Smooth muscle cell (in vitro differentiated cells): Measurements from ENCODE around the gene HSPA1L. TPM values are rescaled to one million over a fixed set of nuclear protein-coding genes. Genes with fewer than 3 reads are reported as not detected.

Source experiments
- DNase-seq: peaks from one replicate; lab custom pipeline; 2025; ENCODE audit not compliant: unreplicated experiment; lab: John Stamatoyannopoulos, UW
- H2AFZ ChIP-seq: fragments of 200-600 bp; sonication (generic); 2 replicates; pipeline ENCODE4 v1.6.0; 2016; ENCODE audit warnings: antibody characterized with exemption, low read depth, mild to moderate bottlenecking
- H3F3A ChIP-seq: fragments of 200-600 bp; sonication (generic); 2 replicates; pipeline ENCODE4 v1.6.0; 2017; ENCODE audit warnings: antibody characterized with exemption, low read depth
- H3K27ac ChIP-seq: fragments of 200-600 bp; sonication (generic); 2 replicates; pipeline ENCODE4 v1.5.1; 2016; ENCODE audit warnings: low read depth, mild to moderate bottlenecking
- H3K27me3 ChIP-seq: fragments of 200-600 bp; sonication (generic); 2 replicates; pipeline ENCODE4 v1.6.1; 2016; ENCODE audit warnings: low read depth, mild to moderate bottlenecking
- H3K36me3 ChIP-seq: fragments of 200-600 bp; sonication (generic); 2 replicates; pipeline ENCODE4 v1.5.1; 2016; ENCODE audit warnings: low read depth
- H3K4me1 ChIP-seq: fragments of 200-600 bp; sonication (generic); 2 replicates; pipeline ENCODE4 v1.5.1; 2016; ENCODE audit warnings: low read depth
- H3K4me2 ChIP-seq: fragments of 200-600 bp; sonication (generic); 2 replicates; pipeline ENCODE4 v1.6.0; 2016; ENCODE audit warnings: mild to moderate bottlenecking
- H3K4me3 ChIP-seq: fragments of 200-600 bp; sonication (generic); 2 replicates; pipeline ENCODE4 v1.5.1; 2016; ENCODE audit warnings: mild to moderate bottlenecking
- H3K79me2 ChIP-seq: fragments of 200-600 bp; sonication (generic); 2 replicates; pipeline ENCODE4 v1.6.0; 2016; ENCODE audit warnings: low read depth, mild to moderate bottlenecking
- H3K9ac ChIP-seq: fragments of 200-600 bp; sonication (generic); 2 replicates; pipeline ENCODE4 v1.6.0; 2016; ENCODE audit warnings: low read depth
- H3K9me3 ChIP-seq: fragments of 200-600 bp; sonication (generic); replicated peaks from 2 replicates; pipeline ENCODE4 v1.5.1; 2016; ENCODE audit warnings: low read depth
- H4K20me1 ChIP-seq: fragments of 200-600 bp; sonication (generic); 2 replicates; pipeline ENCODE4 v1.6.0; 2016; ENCODE audit warnings: low read depth
- WGBS: methylation state at CpG from one replicate; pipeline ENCODE4 v1.1.7; 2016; ENCODE audit warnings: low lambda C conversion rate; 5-methylcytosine and 5-hydroxymethylcytosine counted together
- polyA plus RNA-seq: library from polyadenylated mRNA; unstranded; fragments of >200 nt; fragmentation: Nextera tagmentation; extraction: Ambion mirVana; gene quantifications from 2 replicates; pipeline ENCODE4 v1.2.1, GENCODE V29; 2016
- total RNA-seq: library from RNA; depleted of rRNA; stranded (reverse); fragments of >200 nt; gene quantifications from 2 replicates; pipeline ENCODE4 v1.2.3, GENCODE V29; 2014
- TF ChIP-seq, protein P1 (sequence below): fragments of 200-600 bp; sonication (generic); IDR thresholded peaks from 2 replicates; pipeline ENCODE4 v1.5.1; 2017; ENCODE audit warnings: borderline replicate concordance, mild to moderate bottlenecking, antibody characterized with exemption; ENCODE audit not compliant: insufficient read depth, poor library complexity, severe bottlenecking

The HSPA1L gene
- total and polyA plus RNA-seq, 2 experiments from 2014 or later, result 0.19 to 0.63 TPM

DNA sequence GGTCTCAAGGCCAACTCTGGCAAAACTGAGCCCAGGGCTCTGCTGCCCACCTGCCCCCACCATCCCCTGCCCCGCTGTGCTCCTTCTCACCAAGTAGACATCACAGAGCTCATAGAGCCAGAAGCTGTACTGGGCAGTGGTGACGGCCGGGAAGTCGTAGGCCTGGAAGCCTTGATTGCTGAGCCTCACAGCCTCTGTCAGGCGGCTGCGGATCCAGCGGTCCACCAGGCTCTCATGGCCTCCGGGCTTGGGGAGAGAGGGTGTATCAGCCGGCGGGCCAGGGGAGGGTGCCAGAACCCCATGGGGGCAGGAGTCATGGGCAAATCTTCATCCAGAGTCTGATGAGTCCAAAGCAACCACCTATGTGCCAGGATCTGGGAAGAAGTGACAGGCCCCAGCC, 35.2 kb downstream of the HSPA1L start:
- Histone ChIP-seq H2AFZ (no peak overlapping the region), H4K20me1 (no peaks in the 10 kb centered on the region), H3K4me3 (no peak overlapping the region), H3F3A (peaks cover 11% of the 10 kb centered on the region), H3K36me3 (no peaks in the 10 kb centered on the region), H3K27ac (no peak overlapping the region), H3K9me3 (no peaks in the 10 kb centered on the region), H3K27me3 (no peaks in the 10 kb centered on the region), H3K79me2 (no peaks in the 10 kb centered on the region), H3K9ac (no peak overlapping the region), H3K4me1 (peaks cover 8% of the 10 kb centered on the region), H3K4me2 (no peak overlapping the region)
- WGBS, result over 99% methylated on average over 10 of the region's 10 CpGs
- no peak for DNase-seq
- TF ChIP-seq, protein P1, sequence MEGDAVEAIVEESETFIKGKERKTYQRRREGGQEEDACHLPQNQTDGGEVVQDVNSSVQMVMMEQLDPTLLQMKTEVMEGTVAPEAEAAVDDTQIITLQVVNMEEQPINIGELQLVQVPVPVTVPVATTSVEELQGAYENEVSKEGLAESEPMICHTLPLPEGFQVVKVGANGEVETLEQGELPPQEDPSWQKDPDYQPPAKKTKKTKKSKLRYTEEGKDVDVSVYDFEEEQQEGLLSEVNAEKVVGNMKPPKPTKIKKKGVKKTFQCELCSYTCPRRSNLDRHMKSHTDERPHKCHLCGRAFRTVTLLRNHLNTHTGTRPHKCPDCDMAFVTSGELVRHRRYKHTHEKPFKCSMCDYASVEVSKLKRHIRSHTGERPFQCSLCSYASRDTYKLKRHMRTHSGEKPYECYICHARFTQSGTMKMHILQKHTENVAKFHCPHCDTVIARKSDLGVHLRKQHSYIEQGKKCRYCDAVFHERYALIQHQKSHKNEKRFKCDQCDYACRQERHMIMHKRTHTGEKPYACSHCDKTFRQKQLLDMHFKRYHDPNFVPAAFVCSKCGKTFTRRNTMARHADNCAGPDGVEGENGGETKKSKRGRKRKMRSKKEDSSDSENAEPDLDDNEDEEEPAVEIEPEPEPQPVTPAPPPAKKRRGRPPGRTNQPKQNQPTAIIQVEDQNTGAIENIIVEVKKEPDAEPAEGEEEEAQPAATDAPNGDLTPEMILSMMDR, result no peak

DNA sequence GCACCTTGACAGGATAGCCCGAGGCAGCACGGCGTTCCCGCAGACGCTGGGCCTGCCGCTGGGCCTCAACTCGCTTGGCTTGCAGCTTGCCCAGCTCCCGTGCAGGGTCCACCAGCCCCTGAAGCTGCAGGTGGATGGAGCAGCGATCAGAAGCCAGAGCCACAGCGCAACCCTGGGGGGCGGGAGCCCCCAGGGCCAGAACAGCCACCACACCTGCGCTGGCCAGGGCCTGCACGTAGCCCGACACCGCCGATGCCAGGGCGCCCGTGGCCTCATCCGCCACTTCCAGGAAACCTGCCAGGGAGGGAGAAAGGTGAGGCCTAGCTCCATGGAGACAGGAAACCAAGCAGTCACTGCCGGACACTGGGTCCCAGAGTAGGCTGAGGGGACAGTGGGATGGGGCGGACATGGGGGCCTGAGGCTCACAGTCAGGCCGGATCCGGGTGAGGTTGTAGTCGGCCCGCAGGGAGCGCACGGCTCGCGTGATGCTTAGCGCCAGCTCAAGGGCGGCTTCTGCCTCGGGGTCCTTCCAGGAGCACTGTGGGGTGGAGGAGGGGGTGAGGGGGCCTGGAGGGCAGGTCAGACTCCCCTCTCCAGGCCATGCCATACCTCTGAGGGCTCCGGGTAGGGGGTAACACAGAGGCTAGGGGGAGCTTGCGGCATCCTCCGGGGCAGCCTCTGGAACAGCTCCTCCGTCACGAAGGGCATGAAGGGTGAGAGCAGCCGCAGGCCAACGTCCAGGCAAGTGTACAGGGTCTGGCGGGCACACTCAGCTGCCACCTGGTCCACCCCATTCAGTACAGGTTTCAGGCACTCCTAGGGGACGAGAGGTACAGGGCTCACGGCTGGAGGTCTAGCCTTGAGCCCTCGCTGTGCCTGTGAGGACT, 35.8 kb downstream of the HSPA1L start:
- peaks cover 8% of the 10 kb centered on the region for H3K4me1 ChIP-seq
- H3K27me3 ChIP-seq, result no peaks in the 10 kb centered on the region

GRCh38 chr6:31778193-31778592, 36.9 kb downstream of the HSPA1L start:
- Histone ChIP-seq H3K4me3 (no peak overlapping the region), H3K36me3 (no peaks in the 10 kb centered on the region), H3K9me3 (no peaks in the 10 kb centered on the region), H3K79me2 (no peaks in the 10 kb centered on the region), H3F3A (peaks cover 11% of the 10 kb centered on the region), H3K9ac (no peak overlapping the region), H4K20me1 (no peaks in the 10 kb centered on the region), H3K27ac (no peak overlapping the region), H3K4me1 (peaks cover 8% of the 10 kb centered on the region), H2AFZ (no peak overlapping the region), H3K27me3 (no peaks in the 10 kb centered on the region), H3K4me2 (no peak overlapping the region)
- no peak for DNase-seq
- TF ChIP-seq, protein P1, result no peak
- 98% methylated on average over 5 of the region's 5 CpGs for WGBS

More for the DNA sequence above, 35.8 kb downstream of the HSPA1L start:
- 97% methylated on average over 40 of the region's 43 CpGs for WGBS
- no peaks in the 10 kb centered on the region for H3K9me3 ChIP-seq
- peaks cover 11% of the 10 kb centered on the region for H3F3A ChIP-seq
- no peaks in the 10 kb centered on the region for H4K20me1 ChIP-seq
- DNase-seq, result no peak
- H3K36me3 ChIP-seq, result no peaks in the 10 kb centered on the region
- TF ChIP-seq, protein P1, result no peak
- H2AFZ ChIP-seq, result no peak overlapping the region
- no peak overlapping the region for H3K27ac ChIP-seq
- H3K9ac ChIP-seq, result no peak overlapping the region
- no peaks in the 10 kb centered on the region for H3K79me2 ChIP-seq
- no peak overlapping the region for H3K4me3 ChIP-seq
- no peak overlapping the region for H3K4me2 ChIP-seq
